Right lung (tissue), 5 donors: ENCODE data around the gene DBNL. TPM values are rescaled to one million over a fixed set of nuclear protein-coding genes. Genes with fewer than 3 reads are reported as not detected.
"Not testable (repeated sequence)": the region's sequence is repeated elsewhere in the genome, so short reads cannot be mapped to it uniquely, and the experiment has no call there.

Experiments used
- DNase-seq, 2 donors: peaks; one replicate each; pipeline ENCODE4 v3.0.0-alpha.2; 2013
- polyA plus RNA-seq, 5 donors: library from polyadenylated mRNA; unstranded; fragments of 120-200 nt; gene quantifications; one replicate each; pipeline versions ENCODE4 v1.2.1 to v1.2.3, GENCODE V29; 2013; ENCODE audit warnings: inconsistent platforms in 1 of 5, low replicate concordance in 1 of 5; ENCODE audit not compliant: insufficient read length in 5 of 5, insufficient read depth in 1 of 5

The DBNL gene
- polyA plus RNA-seq, 5 donors = 53.5 to 89.2 (median 59.3) TPM

- DNase-seq = not testable (repeated sequence)
These were observed 4.6 kb upstream of the DBNL start for GRCh38 chr7:44039800-44040492.

- not testable (repeated sequence) for DNase-seq
These were observed 4.0 kb upstream of the DBNL start for GRCh38 chr7:44040493-44040891.

- no peak for DNase-seq
These were observed 2.3 kb upstream of the DBNL start for GRCh38 chr7:44042221-44042620.

GRCh38 chr7:44043902-44044301 is 600 bp upstream of the DBNL start:
- DNase-seq = no peak

- no peak for DNase-seq
These were observed 918 bp downstream of the DBNL start for GRCh38 chr7:44045226-44046014.

GRCh38 chr7:44046321-44047061 is 2.0 kb downstream of the DBNL start:
- DNase-seq = no peak

GRCh38 chr7:44048031-44048795 is 3.7 kb downstream of the DBNL start:
- no peak for DNase-seq

- no peak for DNase-seq
These were observed 5.8 kb downstream of the DBNL start for GRCh38 chr7:44050121-44050914.

- DNase-seq = no peak
These were observed 6.5 kb downstream of the DBNL start for GRCh38 chr7:44050915-44051560.

- no peak for DNase-seq
These were observed 7.2 kb downstream of the DBNL start for GRCh38 chr7:44051611-44052220.

- no peak for DNase-seq
These were observed 8.4 kb downstream of the DBNL start for GRCh38 chr7:44052771-44053365.

GRCh38 chr7:44056681-44057080 is 12.2 kb downstream of the DBNL start:
- no peak for DNase-seq

- DNase-seq = no peak
These were observed 12.8 kb downstream of the DBNL start for GRCh38 chr7:44057181-44057848.

- DNase-seq = no peak
These were observed 13.6 kb downstream of the DBNL start for GRCh38 chr7:44057849-44058758.

- no peak for DNase-seq
These were observed 14.3 kb downstream of the DBNL start for GRCh38 chr7:44058759-44059218.

GRCh38 chr7:44059219-44060090 is 15.0 kb downstream of the DBNL start:
- DNase-seq = no peak
